ENCODE results near the gene APRT. TPM values are rescaled to one million over a fixed set of nuclear protein-coding genes. Genes with fewer than 3 reads are reported as not detected.
A peak's percentile ranks its signal among the peaks of the same experiment; 100 is the strongest.

APRT gene
- total RNA-seq, 1 donor from 2014 or later = 53.4 TPM

GRCh38 chr16:88803264-88803987, 8.3 kb downstream of the APRT start, which contains the start of gene CDT1:
CDT1 (plus strand) TSS chr16:88803789; CDS start chr16:88803832, 43 bp downstream.
- peak within 1 kb of the TSS; percentile 80 for H2AFZ ChIP-seq (replicated peaks)
- peak within 1 kb of the TSS; percentile 83 for H3K9ac ChIP-seq
- no peaks in the 10 kb centered on the region for H3K27me3 ChIP-seq
- no peaks in the 10 kb centered on the region for H3K36me3 ChIP-seq
- DNase-seq (ENCODE audit: low spot score) = peak; percentile 92
- no peak for TF ChIP-seq EZH2phosphoT487 (IDR thresholded peaks at IDR 0.05)
- TF ChIP-seq CTCF (IDR thresholded peaks at IDR 0.05) = no peak
- no peak for TF ChIP-seq EZH2 (IDR thresholded peaks at IDR 0.05)
- Mint-ChIP-seq H3K9me3 (no peaks in the 10 kb centered on the region), H3K4me3 (peak within 1 kb of the TSS; percentile 91), H3K27ac (no peak within 1 kb of the TSS), H3K27me3 (ENCODE audit: insufficient read depth, low read depth) (peaks cover 11% of the 10 kb centered on the region), H3K4me1 (no peaks in the 10 kb centered on the region), H3K36me3 (peaks cover 1% of the 10 kb centered on the region)
- peaks cover 9% of the 10 kb centered on the region for H3K4me1 ChIP-seq
- H3K4me2 ChIP-seq = peak within 1 kb of the TSS; percentile 99
- no peaks in the 10 kb centered on the region for H3K9me3 ChIP-seq (ENCODE audit: low read depth)
- peak within 1 kb of the TSS; percentile 76 for H3K4me3 ChIP-seq
- H3K27ac ChIP-seq = no peak within 1 kb of the TSS
- peaks cover 40% of the 10 kb centered on the region for H3F3A ChIP-seq (ENCODE audit: low read depth)
- H4K20me1 ChIP-seq (ENCODE audit: low read depth) = peaks cover 32% of the 10 kb centered on the region
- peaks cover 35% of the 10 kb centered on the region for H3K79me2 ChIP-seq (ENCODE audit: low read depth)

- Mint-ChIP-seq H3K27me3 (ENCODE audit: insufficient read depth, low read depth) (peaks cover 6% of the 10 kb centered on the region), H3K4me3 (peak overlapping the region; percentile 0), H3K36me3 (no peaks in the 10 kb centered on the region), H3K4me1 (no peaks in the 10 kb centered on the region), H3K27ac (no peak overlapping the region), H3K9me3 (no peaks in the 10 kb centered on the region)
- Histone ChIP-seq H3K4me3 (no peak overlapping the region), H3K27me3 (no peaks in the 10 kb centered on the region), H4K20me1 (ENCODE audit: low read depth) (peaks cover 12% of the 10 kb centered on the region), H3K4me1 (peaks cover 9% of the 10 kb centered on the region), H3K79me2 (ENCODE audit: low read depth) (peaks cover 21% of the 10 kb centered on the region), H2AFZ (replicated peaks) (no peak overlapping the region), H3K9ac (no peak overlapping the region), H3K27ac (no peak overlapping the region), H3K9me3 (ENCODE audit: low read depth) (no peaks in the 10 kb centered on the region), H3K36me3 (no peaks in the 10 kb centered on the region), H3K4me2 (no peak overlapping the region), H3F3A (ENCODE audit: low read depth) (peaks cover 20% of the 10 kb centered on the region)
- TF ChIP-seq EZH2 (IDR thresholded peaks at IDR 0.05) = no peak
- TF ChIP-seq EZH2phosphoT487 (IDR thresholded peaks at IDR 0.05) = no peak
- no peak for TF ChIP-seq CTCF (IDR thresholded peaks at IDR 0.05)
- no peak for DNase-seq (ENCODE audit: low spot score)
Measured at GRCh38 chr16:88800277-88800592, 11.5 kb downstream of the APRT start.

- peaks cover 16% of the 10 kb centered on the region for H3K79me2 ChIP-seq (ENCODE audit: low read depth)
- no peak overlapping the region for H3K27ac Mint-ChIP-seq
- H2AFZ ChIP-seq (replicated peaks) = no peak overlapping the region
- H3K27ac ChIP-seq = no peak overlapping the region
- H3K9me3 ChIP-seq (ENCODE audit: low read depth) = no peaks in the 10 kb centered on the region
- H4K20me1 ChIP-seq (ENCODE audit: low read depth) = peaks cover 7% of the 10 kb centered on the region
- no peak overlapping the region for H3K4me3 Mint-ChIP-seq
- no peaks in the 10 kb centered on the region for H3K36me3 ChIP-seq
- no peaks in the 10 kb centered on the region for H3K4me1 Mint-ChIP-seq
- H3K36me3 Mint-ChIP-seq = no peaks in the 10 kb centered on the region
- TF ChIP-seq EZH2 (IDR thresholded peaks at IDR 0.05) = no peak
- no peak for TF ChIP-seq CTCF (IDR thresholded peaks at IDR 0.05)
- TF ChIP-seq EZH2phosphoT487 (IDR thresholded peaks at IDR 0.05) = no peak
- DNase-seq (ENCODE audit: low spot score) = no peak
- H3F3A ChIP-seq (ENCODE audit: low read depth) = peaks cover 15% of the 10 kb centered on the region
- H3K4me3 ChIP-seq = no peak overlapping the region
- H3K4me1 ChIP-seq = peaks cover 8% of the 10 kb centered on the region
- no peak overlapping the region for H3K4me2 ChIP-seq
- H3K9ac ChIP-seq = no peak overlapping the region
- no peaks in the 10 kb centered on the region for H3K9me3 Mint-ChIP-seq
- no peaks in the 10 kb centered on the region for H3K27me3 ChIP-seq
- H3K27me3 Mint-ChIP-seq (ENCODE audit: insufficient read depth, low read depth) = peaks cover 6% of the 10 kb centered on the region
Measured at GRCh38 chr16:88799569-88800276, 12.0 kb downstream of the APRT start.

All from neural progenitor cell (in vitro differentiated cells).